ENCODE results near the gene TEX55.
"Not testable (repeated sequence)": the region's sequence is repeated elsewhere in the genome, so short reads cannot be mapped to it uniquely, and the experiment has no call there.

DNA sequence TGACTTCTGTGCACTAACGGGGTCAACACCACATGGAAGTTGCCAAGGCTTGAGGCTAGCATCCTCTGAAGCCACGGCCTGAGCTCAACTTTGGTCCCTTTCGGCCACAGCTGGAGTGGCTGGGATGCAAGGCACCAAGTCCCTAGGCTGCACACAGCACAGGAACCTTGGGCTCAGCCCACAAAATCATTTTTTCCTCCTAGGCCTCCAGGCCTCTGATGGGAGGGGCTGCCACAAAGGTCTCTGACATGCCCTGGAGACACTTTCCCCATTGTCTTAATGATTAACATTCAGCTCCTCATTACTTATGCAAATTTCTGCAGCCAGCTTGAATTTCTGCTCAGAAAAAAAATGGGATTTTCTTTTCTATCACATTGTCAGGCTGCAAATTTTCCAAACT, 27.6 kb upstream of the TEX55 start:
- TF ChIP-seq POLR2AphosphoS5 (IDR thresholded peaks at IDR 0.05); EZH2 (IDR thresholded peaks at IDR 0.05; ENCODE audit: borderline replicate concordance, insufficient read depth, low read length, poor library complexity, severe bottlenecking); EP300 (conservative IDR thresholded peaks at IDR 0.05; ENCODE audit: poor library complexity, severe bottlenecking); TAF1 (IDR thresholded peaks at IDR 0.05; ENCODE audit: low read depth): not testable (repeated sequence)
- TF ChIP-seq, protein P1, sequence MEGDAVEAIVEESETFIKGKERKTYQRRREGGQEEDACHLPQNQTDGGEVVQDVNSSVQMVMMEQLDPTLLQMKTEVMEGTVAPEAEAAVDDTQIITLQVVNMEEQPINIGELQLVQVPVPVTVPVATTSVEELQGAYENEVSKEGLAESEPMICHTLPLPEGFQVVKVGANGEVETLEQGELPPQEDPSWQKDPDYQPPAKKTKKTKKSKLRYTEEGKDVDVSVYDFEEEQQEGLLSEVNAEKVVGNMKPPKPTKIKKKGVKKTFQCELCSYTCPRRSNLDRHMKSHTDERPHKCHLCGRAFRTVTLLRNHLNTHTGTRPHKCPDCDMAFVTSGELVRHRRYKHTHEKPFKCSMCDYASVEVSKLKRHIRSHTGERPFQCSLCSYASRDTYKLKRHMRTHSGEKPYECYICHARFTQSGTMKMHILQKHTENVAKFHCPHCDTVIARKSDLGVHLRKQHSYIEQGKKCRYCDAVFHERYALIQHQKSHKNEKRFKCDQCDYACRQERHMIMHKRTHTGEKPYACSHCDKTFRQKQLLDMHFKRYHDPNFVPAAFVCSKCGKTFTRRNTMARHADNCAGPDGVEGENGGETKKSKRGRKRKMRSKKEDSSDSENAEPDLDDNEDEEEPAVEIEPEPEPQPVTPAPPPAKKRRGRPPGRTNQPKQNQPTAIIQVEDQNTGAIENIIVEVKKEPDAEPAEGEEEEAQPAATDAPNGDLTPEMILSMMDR (IDR thresholded peaks at IDR 0.05; ENCODE audit: poor library complexity, severe bottlenecking): not testable (repeated sequence)
- TF ChIP-seq, protein P2, sequence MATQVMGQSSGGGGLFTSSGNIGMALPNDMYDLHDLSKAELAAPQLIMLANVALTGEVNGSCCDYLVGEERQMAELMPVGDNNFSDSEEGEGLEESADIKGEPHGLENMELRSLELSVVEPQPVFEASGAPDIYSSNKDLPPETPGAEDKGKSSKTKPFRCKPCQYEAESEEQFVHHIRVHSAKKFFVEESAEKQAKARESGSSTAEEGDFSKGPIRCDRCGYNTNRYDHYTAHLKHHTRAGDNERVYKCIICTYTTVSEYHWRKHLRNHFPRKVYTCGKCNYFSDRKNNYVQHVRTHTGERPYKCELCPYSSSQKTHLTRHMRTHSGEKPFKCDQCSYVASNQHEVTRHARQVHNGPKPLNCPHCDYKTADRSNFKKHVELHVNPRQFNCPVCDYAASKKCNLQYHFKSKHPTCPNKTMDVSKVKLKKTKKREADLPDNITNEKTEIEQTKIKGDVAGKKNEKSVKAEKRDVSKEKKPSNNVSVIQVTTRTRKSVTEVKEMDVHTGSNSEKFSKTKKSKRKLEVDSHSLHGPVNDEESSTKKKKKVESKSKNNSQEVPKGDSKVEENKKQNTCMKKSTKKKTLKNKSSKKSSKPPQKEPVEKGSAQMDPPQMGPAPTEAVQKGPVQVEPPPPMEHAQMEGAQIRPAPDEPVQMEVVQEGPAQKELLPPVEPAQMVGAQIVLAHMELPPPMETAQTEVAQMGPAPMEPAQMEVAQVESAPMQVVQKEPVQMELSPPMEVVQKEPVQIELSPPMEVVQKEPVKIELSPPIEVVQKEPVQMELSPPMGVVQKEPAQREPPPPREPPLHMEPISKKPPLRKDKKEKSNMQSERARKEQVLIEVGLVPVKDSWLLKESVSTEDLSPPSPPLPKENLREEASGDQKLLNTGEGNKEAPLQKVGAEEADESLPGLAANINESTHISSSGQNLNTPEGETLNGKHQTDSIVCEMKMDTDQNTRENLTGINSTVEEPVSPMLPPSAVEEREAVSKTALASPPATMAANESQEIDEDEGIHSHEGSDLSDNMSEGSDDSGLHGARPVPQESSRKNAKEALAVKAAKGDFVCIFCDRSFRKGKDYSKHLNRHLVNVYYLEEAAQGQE (IDR thresholded peaks at IDR 0.05; ENCODE audit: borderline replicate concordance): not testable (repeated sequence)

Data from neural cell (in vitro differentiated cells).